Astrocyte of the spinal cord (primary cell): ENCODE data around the gene ZNF84.

Experiments used
- DNase-seq: peaks from one replicate; pipeline ENCODE4 v3.0.0; 2011; ENCODE audit warnings: low read depth, low spot score
- H3K4me3 ChIP-seq: 2 replicates; pipeline ENCODE4 v1.5.1; 2011; ENCODE audit warnings: low read depth, mild to moderate bottlenecking, low read length, moderate library complexity
- CTCF ChIP-seq: IDR thresholded peaks from 2 replicates; pipeline ENCODE4 v1.5.1; 2012; ENCODE audit warnings: low read depth, mild to moderate bottlenecking, low read length, inconsistent platforms
- in situ Hi-C: cut with HindIII; loops from 2 replicates; pipeline ENCODE4 v1.10.0; 2017; ENCODE audit warnings: low sequenced_read_pairs

The ZNF84 gene

GRCh38 chr12:133080026-133080367 is 42.7 kb downstream of the ZNF84 start:
- in situ Hi-C loops = no loop called here
- DNase-seq = peak; percentile 100
- TF ChIP-seq CTCF = no peak
- H3K4me3 ChIP-seq = peak overlapping the region; percentile 94

GRCh38 chr12:133080368-133081158 is 43.3 kb downstream of the ZNF84 start, which contains the start of gene ZNF140:
TSS of gene ZNF140 (plus strand) at chr12:133080923. CDS start at chr12:133081321, 398 bp downstream.
- in situ Hi-C loops = no loop called here
- DNase-seq = peak; percentile 99
- peak; percentile 13 for TF ChIP-seq CTCF
- peak within 1 kb of the TSS; percentile 94 for H3K4me3 ChIP-seq

GRCh38 chr12:133081159-133081780 is 44.0 kb downstream of the ZNF84 start:
- DNase-seq = no peak
- H3K4me3 ChIP-seq = peak overlapping the region; percentile 94
- in situ Hi-C loops = no loop called here
- no peak for TF ChIP-seq CTCF

GRCh38 chr12:133083345-133083744 is 46.0 kb downstream of the ZNF84 start:
- DNase-seq = no peak
- in situ Hi-C loops = no loop called here
- no peak for TF ChIP-seq CTCF
- H3K4me3 ChIP-seq = no peak overlapping the region

GRCh38 chr12:133105620-133106019 is 68.3 kb downstream of the ZNF84 start:
- DNase-seq = peak; percentile 24
- in situ Hi-C loops = no loop called here
- H3K4me3 ChIP-seq = no peak overlapping the region
- TF ChIP-seq CTCF = no peak

- in situ Hi-C loops = no loop called here
- H3K4me3 ChIP-seq = no peak overlapping the region
- DNase-seq = peak; percentile 29
- no peak for TF ChIP-seq CTCF
These were observed 68.9 kb downstream of the ZNF84 start for GRCh38 chr12:133106253-133106652.
